ENCODE results near the gene TMIE. TPM values are rescaled to one million over a fixed set of nuclear protein-coding genes. Genes with fewer than 3 reads are reported as not detected.

The TMIE gene
- total and polyA plus RNA-seq, 2 of the 8 experiments (the other 6 are each of a cell fraction or from before 2014, with no cell fraction given) = 0.45 to 0.67 TPM

GRCh38 chr3:46707601-46708011 lies 6.4 kb downstream of the TMIE start:
- Histone ChIP-seq H2BK20ac (ENCODE audit: low read length) (no peak overlapping the region), H3K27ac (ENCODE audit: low read depth, low read length) (no peak overlapping the region), H4K5ac (ENCODE audit: insufficient read length, low read depth, low read length) (no peak overlapping the region), H3K14ac (ENCODE audit: insufficient read length) (no peak overlapping the region), H2AFZ (ENCODE audit: low read length) (no peak overlapping the region), H3K4me1 (replicated peaks in 1 of 4; ENCODE audit: control insufficient read depth in 3 of 4, insufficient read depth in 4 of 4, low read length in 3 of 4) (peaks cover 0 to 6% (median 0%) of the 10 kb centered on the region in 4 experiments; a peak in 1 of 7 replicates), H2AK5ac (ENCODE audit: low read depth, low read length) (no peak overlapping the region), H3K4ac (replicated peaks; ENCODE audit: insufficient read length, low read depth, low read length) (no peak overlapping the region), H2BK5ac (ENCODE audit: low read depth, low read length) (no peak overlapping the region), H3K27me3 (replicated peaks in 1 of 4; ENCODE audit: control insufficient read depth in 3 of 4, extremely low read depth in 1 of 4, insufficient read depth in 3 of 4, low read length in 3 of 4) (peaks cover 0 to 5% (median 4%) of the 10 kb centered on the region in 4 experiments; a peak in 2 of 7 replicates), H4K20me1 (replicated peaks in 1 of 2; ENCODE audit: control insufficient read depth in 1 of 2, insufficient read depth in 2 of 2, low read length in 2 of 2) (peaks cover 2 to 4% of the 10 kb centered on the region in 2 experiments), H3K4me3 (ENCODE audit: extremely low read depth in 1 of 4, insufficient read depth in 2 of 4, low read depth in 3 of 4, low read length in 4 of 4) (no peak overlapping the region), H2BK120ac (replicated peaks; ENCODE audit: low read depth, low read length) (no peak overlapping the region), H3K9me3 (ENCODE audit: insufficient read depth in 2 of 2, low read depth in 1 of 2, low read length in 1 of 2) (no peaks in the 10 kb centered on the region), H3K36me3 (ENCODE audit: control insufficient read depth in 2 of 4, insufficient read depth in 4 of 4, low read length in 3 of 4) (no peaks in the 10 kb centered on the region), H3K56ac (replicated peaks; ENCODE audit: insufficient read length, low read depth, low read length) (no peak overlapping the region), H4K8ac (ENCODE audit: extremely low read depth, insufficient read depth, low read length) (no peak overlapping the region), H3K9ac (replicated peaks in 1 of 4; ENCODE audit: extremely low read depth in 1 of 4, low read depth in 3 of 4, low read length in 3 of 4) (no peak overlapping the region), H3K23me2 (ENCODE audit: low read depth, low read length) (no peaks in the 10 kb centered on the region), H2BK15ac (ENCODE audit: low read length) (no peak overlapping the region), H3K79me2 (ENCODE audit: control insufficient read depth in 1 of 2, insufficient read depth in 2 of 2, low read length in 2 of 2) (no peaks in the 10 kb centered on the region), H3K79me1 (ENCODE audit: low read depth, low read length) (no peaks in the 10 kb centered on the region), H3K18ac (ENCODE audit: extremely low read depth, low read length) (no peak overlapping the region), H3K4me2 (ENCODE audit: insufficient read depth in 1 of 2, low read depth in 2 of 2, low read length in 2 of 2) (no peak overlapping the region), H2BK12ac (ENCODE audit: low read depth, low read length) (no peak overlapping the region), H4K91ac (replicated peaks; ENCODE audit: insufficient read length, low read length) (no peak overlapping the region), H3K23ac (ENCODE audit: insufficient read length) (no peak overlapping the region)
- POLR2A ChIA-PET (ENCODE audit: partially characterized antibody) = no interaction called here
- FAIRE-seq (no peak), DNase-seq (ENCODE audit: low read depth in 1 of 2, low spot score in 2 of 2) (no peak)
- CTCF ChIA-PET (ENCODE audit: partially characterized antibody) = interaction anchor here (0.7 to 6.5 kb wide), 22 partner anchors 9 to 219 kb away, joined by 3 to 91 read pairs (median 6); partner anchors contain the start of genes PRSS50 and PTH1R
- 89% methylated on average over 7 of the region's 7 CpGs; no CpG with 5 or more reads in 1 of the 2 experiments for WGBS, 2 experiments (ENCODE audit: extremely low coverage in 1 of 2, insufficient coverage in 1 of 2, insufficient read length in 1 of 2, insufficient replicate concordance in 2 of 2, low coverage in 1 of 2, low lambda C conversion rate in 2 of 2, missing lambda C conversion rate in 1 of 2)
- TF ChIP-seq POU5F1 (IDR thresholded peaks at IDR 0.05; ENCODE audit: low read depth, low read length) (no peak), CBX8 (IDR thresholded peaks at IDR 0.05; ENCODE audit: borderline replicate concordance, low read depth, low read length) (no peak), POLR2AphosphoS5 (IDR thresholded peaks at IDR 0.05; ENCODE audit: low read depth, low read length) (no peak), GABPA (IDR thresholded peaks at IDR 0.05; ENCODE audit: borderline replicate concordance, insufficient read depth, low read length) (no peak), HDAC2 (IDR thresholded peaks at IDR 0.05; ENCODE audit: borderline replicate concordance in 1 of 2, low read depth in 2 of 2, low read length in 2 of 2) (no peak), BRCA1 (IDR thresholded peaks at IDR 0.05; ENCODE audit: low read depth, low read length) (no peak), KDM5A (IDR thresholded peaks at IDR 0.05; ENCODE audit: low read length) (no peak), KDM4A (IDR thresholded peaks at IDR 0.05; ENCODE audit: low read depth, low read length, severe bottlenecking) (no peak), JUND (IDR thresholded peaks at IDR 0.05; ENCODE audit: low read length) (no peak)
